Ishikawa (cell line): Measurements from ENCODE around the gene UBALD2.

Experiments
- CEBPB ChIP-seq: IDR thresholded peaks from 2 replicates; pipeline ENCODE4 v1.6.1; 2012
- EGR1 ChIP-seq: IDR thresholded peaks from 2 replicates; pipeline ENCODE4 v1.6.1; 2012
- EP300 ChIP-seq: IDR thresholded peaks from 2 replicates; pipeline ENCODE4 v1.6.1; 2012; ENCODE audit warnings: borderline replicate concordance
- FOXM1 ChIP-seq: IDR thresholded peaks from 2 replicates; pipeline ENCODE4 v1.6.1; 2012; ENCODE audit warnings: low read depth, borderline replicate concordance
- MAX ChIP-seq: IDR thresholded peaks from 2 replicates; pipeline ENCODE4 v1.6.1; 2012
- NFIC ChIP-seq: IDR thresholded peaks from 2 replicates; pipeline ENCODE4 v1.6.1; 2012
- RAD21 ChIP-seq: IDR thresholded peaks from 2 replicates; pipeline ENCODE4 v1.6.1; 2012; ENCODE audit warnings: low read depth
- REST ChIP-seq: IDR thresholded peaks from 2 replicates; pipeline ENCODE4 v1.6.1; 2012; ENCODE audit warnings: low read depth, mild to moderate bottlenecking
- TAF1 ChIP-seq: IDR thresholded peaks from 2 replicates; pipeline ENCODE4 v1.6.1; 2012; ENCODE audit warnings: low read depth, mild to moderate bottlenecking
- TEAD4 ChIP-seq: IDR thresholded peaks from 2 replicates; pipeline ENCODE4 v1.6.1; 2012
- USF1 ChIP-seq: IDR thresholded peaks from 2 replicates; pipeline ENCODE4 v1.6.1; 2012
- YY1 ChIP-seq: IDR thresholded peaks from 2 replicates; pipeline ENCODE4 v1.6.1; 2012; ENCODE audit warnings: low read depth

GRCh38 chr17:76237859-76238313 lies 27.3 kb upstream of the UBALD2 start:
- no peak for TF ChIP-seq RAD21
- TF ChIP-seq REST = no peak
- no peak for TF ChIP-seq MAX
- no peak for TF ChIP-seq EGR1
- no peak for TF ChIP-seq USF1
- TF ChIP-seq TAF1 = no peak
- TF ChIP-seq YY1 = no peak
- no peak for TF ChIP-seq EP300
- TF ChIP-seq CEBPB = no peak
- no peak for TF ChIP-seq NFIC
- TF ChIP-seq TEAD4 = no peak
- no peak for TF ChIP-seq FOXM1
